Hematopoietic multipotent progenitor cell treated with erythropoietin and hydrocortisone succinate and interleukin-3 and kit ligand, for 17 days (in vitro differentiated cells): ENCODE results near the gene DSCAM.

Experiments used
- DNase-seq: peaks from one replicate; pipeline ENCODE4 v3.0.0-alpha.2; 2015; ENCODE audit warnings: low spot score

The DSCAM gene

GRCh38 chr21:40129809-40130208, 717.1 kb downstream of the DSCAM start:
- DNase-seq: no peak

- DNase-seq: no peak
These were observed 718.1 kb downstream of the DSCAM start for GRCh38 chr21:40128891-40129290.

DNA sequence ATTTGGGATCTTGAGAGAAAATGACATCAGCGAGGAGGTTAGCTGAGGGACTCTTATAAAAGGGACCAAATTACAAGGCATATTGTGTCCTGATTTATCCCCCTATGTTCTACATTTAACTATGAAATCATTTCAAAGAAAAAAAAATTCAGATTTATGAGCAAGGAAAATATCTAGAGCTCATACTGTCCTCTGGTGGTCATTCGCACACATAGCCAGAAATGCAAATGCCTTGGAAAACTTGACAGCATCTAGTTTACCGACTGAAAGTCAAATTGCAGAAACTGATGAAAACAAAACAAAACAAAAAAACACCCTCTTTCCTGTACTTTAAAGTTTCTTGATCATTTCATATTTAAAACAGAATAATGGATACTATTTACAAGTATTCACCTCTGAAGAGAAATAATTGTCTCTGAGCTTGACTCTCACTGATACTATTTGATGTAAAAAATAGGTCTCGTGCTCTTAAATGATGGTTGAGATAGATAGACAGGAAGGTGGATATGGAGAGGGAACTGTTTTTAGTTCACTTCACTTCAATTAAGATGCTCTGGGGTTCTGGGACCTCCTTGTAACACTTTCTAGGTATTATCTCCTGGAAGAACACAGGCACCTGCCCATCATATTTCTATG, 725.9 kb downstream of the DSCAM start:
- no peak for DNase-seq

DNA sequence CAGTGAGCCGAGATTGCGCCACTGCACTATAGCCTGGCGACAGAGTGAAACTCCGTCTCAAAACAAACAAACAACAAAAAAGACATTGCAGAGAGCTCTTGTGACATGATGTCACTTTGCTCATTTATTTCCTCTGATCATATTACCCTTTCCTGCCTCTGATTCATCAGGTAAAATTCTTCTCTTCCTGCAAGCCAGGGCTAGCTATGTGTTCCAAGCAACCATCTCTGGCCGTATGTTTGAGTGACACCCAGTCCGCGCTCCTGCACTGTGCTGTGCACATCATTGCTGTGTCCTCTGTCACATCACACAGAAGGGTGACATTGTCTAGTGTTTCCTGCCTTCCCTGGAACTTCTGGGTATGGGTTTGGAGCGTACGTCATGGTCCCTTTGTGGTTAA, 728.4 kb downstream of the DSCAM start:
- no peak for DNase-seq

DNA sequence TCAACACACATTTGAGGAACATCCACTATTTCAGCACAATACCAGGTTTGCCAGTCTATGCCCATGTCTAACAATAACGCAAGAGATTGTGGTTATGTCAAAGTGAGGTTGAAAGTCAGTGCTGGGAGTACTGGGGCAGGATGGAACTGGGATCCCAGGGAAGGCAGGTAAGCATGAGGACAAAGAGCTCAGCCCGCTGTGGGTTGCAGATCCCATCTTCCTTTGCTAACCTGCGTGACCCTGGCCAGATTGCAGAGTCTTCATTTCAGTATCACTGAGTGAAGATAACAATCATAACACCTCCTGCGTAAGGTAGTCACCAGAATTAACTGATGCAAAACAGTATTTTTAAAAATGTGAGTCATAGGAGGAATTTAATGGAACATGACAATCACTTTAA, 729.7 kb downstream of the DSCAM start:
- no peak for DNase-seq

- no peak for DNase-seq
These were observed 731.2 kb downstream of the DSCAM start for GRCh38 chr21:40115775-40116174.

GRCh38 chr21:40102682-40103081, 744.3 kb downstream of the DSCAM start:
- DNase-seq: no peak

DNA sequence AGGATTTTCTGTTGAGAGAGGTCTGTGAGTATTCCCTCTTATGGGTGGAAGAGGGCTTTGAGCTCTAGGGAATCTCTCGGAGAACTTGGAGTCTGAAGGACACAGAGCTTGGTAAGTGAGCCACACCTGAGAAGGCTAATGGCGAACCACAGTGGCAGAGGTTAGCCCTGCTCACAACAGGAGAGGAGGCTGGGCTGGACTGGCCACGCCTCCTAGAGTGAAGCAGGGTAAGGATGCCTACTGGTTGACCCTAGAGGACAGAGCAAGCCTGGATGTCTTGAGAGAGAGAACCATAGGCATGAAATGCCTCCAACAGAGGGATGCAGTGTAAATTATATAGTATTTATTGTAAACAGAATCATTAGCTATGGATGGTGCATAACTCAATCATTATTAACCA, 747.1 kb downstream of the DSCAM start:
- no peak for DNase-seq

DNA sequence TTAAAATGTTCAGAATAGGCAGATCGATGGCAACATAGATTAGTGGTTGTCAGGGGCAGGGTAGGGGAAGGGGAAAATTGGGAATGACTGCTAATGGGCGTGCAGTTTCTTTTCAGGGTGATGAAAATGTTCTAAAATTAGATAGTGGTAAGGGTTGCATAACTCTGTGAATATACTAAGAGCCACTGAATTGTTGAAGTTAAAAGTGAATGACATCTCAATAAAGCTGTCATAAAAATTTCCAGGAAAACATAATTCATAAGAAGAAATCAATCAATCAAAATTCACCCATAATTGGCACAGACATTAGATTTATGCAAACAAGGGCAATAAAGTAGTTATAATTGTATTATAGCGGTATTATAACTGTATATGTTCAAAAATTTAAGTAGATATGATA, 751.5 kb downstream of the DSCAM start:
- no peak for DNase-seq

DNA sequence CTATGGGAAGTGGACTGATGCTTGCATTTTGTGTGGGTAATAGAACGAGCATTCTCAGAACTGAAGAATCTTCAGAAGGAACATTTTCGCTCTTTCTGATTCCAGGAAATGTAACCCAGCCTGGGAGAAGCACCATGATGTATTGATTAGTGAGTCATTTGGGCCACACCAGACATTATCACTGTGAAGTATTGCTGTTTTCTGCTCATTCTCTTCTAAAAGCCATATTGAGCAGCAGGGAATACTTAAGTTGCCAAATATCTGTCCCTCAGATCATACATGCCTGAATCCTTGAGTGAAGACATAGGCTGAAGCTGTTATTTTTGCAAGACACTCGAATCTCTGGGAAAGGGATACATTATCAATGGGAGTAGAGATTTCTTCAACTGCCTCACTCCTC, 766.6 kb downstream of the DSCAM start:
- no peak for DNase-seq

DNA sequence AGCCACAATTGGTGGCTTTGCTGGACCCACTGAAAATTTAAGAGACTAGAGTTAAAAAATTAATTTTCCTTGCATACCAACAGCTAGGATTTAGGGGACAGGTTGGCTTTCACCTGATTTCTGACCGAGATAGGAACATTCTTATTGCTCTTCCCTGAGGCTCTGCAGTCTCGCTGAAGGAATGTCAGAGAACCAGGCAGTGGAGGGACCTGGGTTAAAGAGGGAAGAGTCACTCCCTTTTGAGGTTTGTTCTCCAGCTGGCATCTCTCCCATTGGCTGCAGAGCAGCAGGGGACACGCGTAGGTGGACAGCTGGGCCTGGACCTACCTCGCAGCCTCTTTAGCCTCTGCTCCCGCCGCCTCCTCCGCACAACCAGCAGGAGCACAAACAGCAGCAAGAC, 772.2 kb downstream of the DSCAM start:
- no peak for DNase-seq

DNA sequence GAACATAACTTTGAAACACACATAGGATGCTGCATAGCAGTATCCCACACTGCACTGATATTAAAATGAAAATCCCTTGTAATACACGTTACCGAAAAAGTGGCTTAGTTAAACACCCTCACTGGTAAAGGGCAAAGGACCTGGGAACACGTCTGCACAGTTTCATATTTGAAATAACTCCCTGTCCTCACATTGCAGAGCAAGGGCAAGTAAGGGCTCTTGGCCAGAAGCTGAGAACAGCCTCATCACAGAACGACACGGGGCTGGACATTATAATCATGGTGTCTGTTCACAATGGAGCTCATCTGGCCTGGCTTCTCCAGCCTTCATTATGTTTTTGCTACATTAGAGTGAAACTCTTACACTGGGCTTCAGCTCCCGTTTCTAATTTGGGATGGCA, 772.8 kb downstream of the DSCAM start:
- DNase-seq: no peak

GRCh38 chr21:40073642-40074041, 773.3 kb downstream of the DSCAM start:
- no peak for DNase-seq

GRCh38 chr21:40070871-40071270, 776.1 kb downstream of the DSCAM start:
- DNase-seq: no peak

DNA sequence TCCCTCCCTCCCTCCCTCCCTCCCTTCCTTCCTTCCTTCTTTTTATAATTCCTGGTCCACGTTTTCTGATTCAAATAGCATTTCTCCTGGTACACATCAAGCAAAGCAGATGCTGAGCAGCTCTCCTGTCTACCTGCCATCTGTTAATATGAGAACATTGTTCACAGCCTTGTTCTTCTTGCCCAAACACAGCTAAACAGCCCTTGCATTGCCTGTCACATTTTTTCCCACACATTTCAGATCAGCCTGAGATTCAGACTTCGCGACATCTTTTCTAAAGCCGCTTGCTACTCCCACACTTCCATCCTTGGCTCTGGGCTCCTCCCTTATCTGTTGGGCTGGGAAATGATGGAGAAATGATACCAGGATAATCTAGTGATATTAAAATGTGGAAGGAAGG, 779.2 kb downstream of the DSCAM start:
- no peak for DNase-seq

DNA sequence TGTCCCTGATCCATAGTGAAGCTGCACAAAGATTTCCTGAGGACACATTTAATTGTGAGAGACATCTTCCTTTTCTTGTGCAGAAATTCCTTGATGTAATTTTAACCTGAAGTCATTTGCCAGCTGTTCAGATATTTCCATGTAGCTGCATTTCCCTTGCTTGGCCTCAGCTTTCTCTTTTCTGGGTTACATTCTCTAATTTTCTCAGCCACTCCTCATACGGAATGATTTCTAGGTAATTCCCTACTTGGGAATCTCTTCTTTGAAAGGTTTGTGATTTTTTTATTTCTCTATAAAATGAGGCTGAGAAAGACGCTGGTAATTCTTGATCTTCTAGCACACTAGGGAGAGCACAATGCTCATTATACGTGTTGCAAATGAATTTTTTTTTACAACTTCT, 780.7 kb downstream of the DSCAM start:
- no peak for DNase-seq

- DNase-seq: no peak
These were observed 786.8 kb downstream of the DSCAM start for GRCh38 chr21:40060083-40060677.

GRCh38 chr21:40057331-40057730, 789.6 kb downstream of the DSCAM start:
- DNase-seq: no peak

- DNase-seq: no peak
These were observed 790.9 kb downstream of the DSCAM start for GRCh38 chr21:40056031-40056430.

DNA sequence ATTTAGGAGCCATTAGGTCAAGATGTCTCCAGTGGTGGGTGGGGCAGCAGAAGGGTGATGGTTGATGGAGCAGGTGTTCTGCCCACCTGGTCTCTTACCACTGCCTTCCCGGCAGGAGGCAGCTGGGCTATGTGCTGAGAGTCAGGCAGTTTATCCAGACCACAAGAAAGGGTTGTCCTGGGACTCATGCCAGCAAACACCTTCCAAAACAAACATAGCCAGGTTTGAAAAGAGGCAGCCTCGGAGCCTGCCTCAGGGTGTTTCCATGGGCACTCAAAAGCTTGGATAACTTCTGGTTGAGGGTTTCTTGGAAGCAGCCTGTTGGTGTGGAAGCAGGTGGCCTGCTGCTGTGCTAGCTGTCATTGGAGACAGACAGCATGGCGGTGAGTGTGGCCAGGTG, 792.6 kb downstream of the DSCAM start:
- DNase-seq: no peak

- no peak for DNase-seq
These were observed 794.0 kb downstream of the DSCAM start for GRCh38 chr21:40053007-40053406.

DNA sequence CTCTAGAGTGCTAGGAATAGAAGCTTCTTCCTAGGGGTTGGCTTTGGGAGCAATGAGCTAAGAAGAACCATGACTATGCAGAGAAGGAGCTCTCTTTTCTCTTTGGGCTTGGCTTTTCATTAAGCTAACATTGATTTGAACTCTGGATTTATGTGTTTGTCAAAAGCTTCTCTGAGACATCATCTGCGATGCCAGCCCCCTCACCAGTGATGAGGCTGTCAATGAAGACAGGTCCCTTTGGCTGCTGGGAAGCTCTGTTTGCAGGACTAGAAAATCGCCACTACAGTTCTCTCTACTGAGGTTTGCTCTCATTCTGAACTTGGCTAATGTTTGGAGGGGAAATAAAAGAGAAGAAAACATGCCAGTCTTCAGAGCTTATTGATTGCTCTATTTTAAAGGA, 794.7 kb downstream of the DSCAM start:
- DNase-seq: no peak

- no peak for DNase-seq
These were observed 795.2 kb downstream of the DSCAM start for GRCh38 chr21:40051801-40052200.

DNA sequence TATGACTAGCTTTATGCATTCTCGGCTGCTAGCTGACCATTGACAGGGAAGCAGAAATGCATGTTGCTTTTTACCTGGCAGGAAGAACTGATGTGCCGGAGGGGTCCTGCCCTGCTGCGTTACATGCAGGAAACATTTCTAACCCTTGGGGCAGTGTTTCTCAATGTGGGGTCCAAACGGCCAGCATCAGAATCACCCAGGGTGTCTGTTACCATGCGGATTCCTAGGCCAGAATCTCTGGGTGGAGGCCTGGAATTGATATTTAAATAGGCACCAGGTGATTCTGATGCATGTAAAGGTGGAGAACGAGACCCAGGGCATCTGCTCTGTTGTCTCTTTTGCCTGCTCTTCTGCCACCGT, 797.0 kb downstream of the DSCAM start:
- no peak for DNase-seq
